Brain microvascular endothelial cell (primary cell): ENCODE measurements around the gene SPDYE4.

Source experiments
- DNase-seq: peaks from one replicate; pipeline ENCODE4 v3.0.0-alpha.2; 2020
- H3K27ac ChIP-seq: fragments of 250-450 bp; sonication (Bioruptor Pico); 2 replicates; pipeline ENCODE4 v1.5.1; 2020; ENCODE audit warnings: mild to moderate bottlenecking, moderate library complexity
- H3K27me3 ChIP-seq: fragments of 250-450 bp; sonication (Bioruptor Pico); replicated peaks from 2 replicates; pipeline ENCODE4 v1.5.1; 2020; ENCODE audit warnings: mild to moderate bottlenecking
- H3K36me3 ChIP-seq: fragments of 250-450 bp; sonication (Bioruptor Pico); replicated peaks from 2 replicates; pipeline ENCODE4 v1.5.1; 2020; ENCODE audit warnings: mild to moderate bottlenecking
- H3K4me3 ChIP-seq: 2 replicates; pipeline ENCODE4 v1.5.1; 2011; ENCODE audit warnings: low read depth, mild to moderate bottlenecking, control low read depth, low read length, moderate library complexity
- in situ Hi-C: cut with HindIII; loops from 2 replicates; pipeline ENCODE4 v1.10.0; 2017; ENCODE audit warnings: low sequenced_read_pairs, low pct_ligation_motif_present
- TF ChIP-seq, protein P1 (sequence below): IDR thresholded peaks from 2 replicates; pipeline ENCODE4 v1.5.1; 2011; ENCODE audit warnings: low read depth, mild to moderate bottlenecking, moderate library complexity, low read length, control low read depth, inconsistent platforms; ENCODE audit errors: missing control alignments

The SPDYE4 gene

DNA sequence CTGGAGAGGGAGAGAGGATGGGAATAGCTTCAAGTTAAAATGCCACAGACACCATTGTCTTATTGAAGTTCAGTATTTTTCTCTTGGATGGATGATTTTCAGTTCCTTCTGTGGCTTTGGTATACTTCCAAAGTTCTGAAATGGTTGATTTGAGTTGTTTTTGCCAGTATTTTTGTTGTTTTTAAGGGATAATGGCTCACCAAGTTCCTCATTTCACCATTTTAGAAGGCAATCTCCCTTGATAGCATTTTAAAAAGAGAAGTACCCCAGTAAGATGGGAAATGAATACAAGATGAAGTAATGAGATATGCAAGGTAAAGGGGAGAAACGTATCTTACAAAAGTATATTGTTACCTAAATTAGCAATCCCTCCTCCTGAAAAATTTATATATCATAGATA is 18.5 kb upstream of the SPDYE4 start:
- no peak overlapping the region for H3K27ac ChIP-seq
- no peak overlapping the region for H3K4me3 ChIP-seq
- DNase-seq: no peak
- H3K36me3 ChIP-seq: no peaks in the 10 kb centered on the region
- TF ChIP-seq, protein P1, sequence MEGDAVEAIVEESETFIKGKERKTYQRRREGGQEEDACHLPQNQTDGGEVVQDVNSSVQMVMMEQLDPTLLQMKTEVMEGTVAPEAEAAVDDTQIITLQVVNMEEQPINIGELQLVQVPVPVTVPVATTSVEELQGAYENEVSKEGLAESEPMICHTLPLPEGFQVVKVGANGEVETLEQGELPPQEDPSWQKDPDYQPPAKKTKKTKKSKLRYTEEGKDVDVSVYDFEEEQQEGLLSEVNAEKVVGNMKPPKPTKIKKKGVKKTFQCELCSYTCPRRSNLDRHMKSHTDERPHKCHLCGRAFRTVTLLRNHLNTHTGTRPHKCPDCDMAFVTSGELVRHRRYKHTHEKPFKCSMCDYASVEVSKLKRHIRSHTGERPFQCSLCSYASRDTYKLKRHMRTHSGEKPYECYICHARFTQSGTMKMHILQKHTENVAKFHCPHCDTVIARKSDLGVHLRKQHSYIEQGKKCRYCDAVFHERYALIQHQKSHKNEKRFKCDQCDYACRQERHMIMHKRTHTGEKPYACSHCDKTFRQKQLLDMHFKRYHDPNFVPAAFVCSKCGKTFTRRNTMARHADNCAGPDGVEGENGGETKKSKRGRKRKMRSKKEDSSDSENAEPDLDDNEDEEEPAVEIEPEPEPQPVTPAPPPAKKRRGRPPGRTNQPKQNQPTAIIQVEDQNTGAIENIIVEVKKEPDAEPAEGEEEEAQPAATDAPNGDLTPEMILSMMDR: no peak
- in situ Hi-C loops: no loop called here
- no peaks in the 10 kb centered on the region for H3K27me3 ChIP-seq

DNA sequence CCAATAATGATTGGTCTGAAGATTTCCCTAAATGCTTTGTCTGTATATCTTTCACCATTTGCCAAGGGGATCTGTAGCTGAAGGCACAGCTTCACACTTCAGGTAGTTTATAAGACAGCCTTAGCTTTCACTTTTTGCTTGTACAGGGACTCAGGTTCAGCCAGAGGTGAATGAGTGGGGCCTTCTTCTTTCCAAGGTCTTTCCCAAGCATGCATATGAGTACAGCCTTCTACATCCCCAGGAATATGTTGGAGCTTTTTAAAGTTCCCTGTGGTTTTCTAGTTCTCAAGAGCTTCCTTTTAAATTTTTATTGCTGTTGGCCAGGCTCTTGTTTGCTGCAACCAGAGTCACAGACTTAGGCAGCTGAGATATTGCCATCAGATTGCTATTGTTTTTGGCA is 17.9 kb upstream of the SPDYE4 start:
- TF ChIP-seq, protein P1: no peak
- no peaks in the 10 kb centered on the region for H3K36me3 ChIP-seq
- H3K27ac ChIP-seq: no peak overlapping the region
- H3K27me3 ChIP-seq: no peaks in the 10 kb centered on the region
- no peak overlapping the region for H3K4me3 ChIP-seq
- in situ Hi-C loops: no loop called here
- DNase-seq: no peak

DNA sequence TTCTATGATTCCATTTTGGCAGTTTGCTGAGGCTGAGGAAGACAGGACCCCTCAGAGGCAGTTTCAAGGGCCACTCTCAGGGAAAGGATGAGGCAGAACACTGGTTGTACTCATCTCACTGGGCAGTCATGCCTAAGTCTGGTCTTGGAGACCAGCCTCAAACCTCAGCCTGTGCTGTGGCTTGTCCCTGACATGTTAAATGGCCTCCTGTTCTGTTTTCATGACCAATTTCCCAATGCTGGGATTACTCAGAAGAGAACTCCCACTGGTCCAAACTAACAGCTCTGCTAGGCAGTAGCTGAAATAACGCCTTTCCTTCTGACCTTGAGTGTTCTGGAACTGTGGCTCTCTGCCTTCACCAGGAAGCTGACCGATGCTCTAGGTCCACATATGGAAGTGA is 8.4 kb upstream of the SPDYE4 start:
- H3K27ac ChIP-seq: no peak overlapping the region
- TF ChIP-seq, protein P1: no peak
- DNase-seq: no peak
- in situ Hi-C loops: no loop called here
- H3K4me3 ChIP-seq: no peak overlapping the region
- H3K27me3 ChIP-seq: no peaks in the 10 kb centered on the region
- H3K36me3 ChIP-seq: no peaks in the 10 kb centered on the region

DNA sequence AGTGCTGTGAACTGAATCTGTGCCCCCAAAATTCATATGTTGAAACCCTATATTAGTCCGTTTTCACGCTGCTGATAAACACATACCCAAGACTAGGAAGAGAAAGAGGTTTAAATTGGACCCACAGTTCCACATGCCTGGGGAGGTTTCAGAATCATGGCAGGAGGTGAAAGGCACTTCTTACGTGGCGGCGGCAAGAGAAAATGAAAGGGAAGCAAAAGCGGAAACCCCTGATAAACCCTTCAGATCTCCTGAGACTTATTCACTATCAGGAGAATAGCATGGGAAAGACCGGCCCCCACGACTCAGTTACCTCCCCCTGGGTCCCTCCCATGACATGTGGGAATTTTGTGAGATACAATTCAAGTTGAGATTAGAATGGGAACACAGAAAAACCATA is 3.7 kb upstream of the SPDYE4 start:
- DNase-seq: no peak
- H3K36me3 ChIP-seq: no peaks in the 10 kb centered on the region
- no peak overlapping the region for H3K27ac ChIP-seq
- H3K4me3 ChIP-seq: no peak overlapping the region
- H3K27me3 ChIP-seq: no peaks in the 10 kb centered on the region
- in situ Hi-C loops: no loop called here
- TF ChIP-seq, protein P1: no peak

DNA sequence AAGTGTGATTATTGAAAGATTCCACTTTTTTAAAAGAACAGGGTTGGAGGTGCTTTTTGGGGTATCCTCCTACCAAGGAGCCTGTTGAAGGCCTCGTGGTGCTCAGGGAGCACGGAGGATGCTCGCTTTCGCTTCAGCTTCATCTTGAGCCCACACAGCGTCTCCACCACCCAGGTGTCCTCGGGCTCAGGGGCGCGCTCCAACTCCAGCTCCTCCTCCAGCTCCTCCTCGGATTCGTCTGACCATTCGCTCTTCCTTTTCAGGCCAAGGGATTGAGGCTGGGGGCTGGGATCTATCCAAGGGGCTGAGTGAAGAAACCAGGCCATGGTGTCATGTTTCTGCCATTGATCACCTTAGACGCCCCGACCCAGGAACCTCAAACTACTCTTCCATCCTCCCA is 1.2 kb downstream of the SPDYE4 start:
- no peak for DNase-seq
- Histone ChIP-seq H3K27me3 (no peaks in the 10 kb centered on the region), H3K4me3 (no peak overlapping the region), H3K36me3 (no peaks in the 10 kb centered on the region), H3K27ac (no peak overlapping the region)
- in situ Hi-C loops: no loop called here
- TF ChIP-seq, protein P1: no peak

DNA sequence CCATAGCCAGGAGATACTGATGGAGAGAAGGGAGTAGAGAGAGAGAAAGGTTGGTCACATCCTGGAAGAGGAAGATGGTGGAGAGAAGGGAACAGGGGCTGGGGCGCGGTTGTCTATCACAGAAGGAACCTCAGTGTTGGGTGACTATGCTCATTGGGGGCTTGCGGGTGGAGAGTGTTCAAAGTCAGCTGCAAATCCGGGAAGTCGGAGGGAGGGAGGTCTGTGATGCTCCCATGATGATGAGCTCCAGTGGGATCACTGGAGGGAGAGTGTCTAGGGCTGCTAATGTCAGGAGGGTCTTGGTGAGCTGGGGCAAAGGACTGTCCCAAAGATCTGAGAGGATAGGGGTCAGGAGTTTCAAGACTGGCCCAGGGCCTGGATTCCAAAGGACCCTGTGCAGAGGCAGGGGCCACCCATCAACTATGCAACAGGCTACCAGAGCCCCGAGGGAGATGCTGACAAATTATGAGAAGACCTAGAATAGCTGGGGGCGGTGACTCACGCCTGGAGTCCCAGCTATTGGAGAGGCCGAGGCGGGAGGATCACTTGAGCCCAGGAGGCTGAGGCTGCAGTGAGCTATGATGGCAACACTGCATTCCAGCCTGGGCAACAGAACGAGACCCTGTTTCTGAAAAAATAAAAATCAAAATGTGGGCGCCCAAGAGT is 2.6 kb downstream of the SPDYE4 start:
- Histone ChIP-seq H3K36me3 (no peaks in the 10 kb centered on the region), H3K4me3 (no peak overlapping the region), H3K27ac (no peak overlapping the region), H3K27me3 (no peaks in the 10 kb centered on the region)
- TF ChIP-seq, protein P1: no peak
- in situ Hi-C loops: no loop called here
- no peak for DNase-seq
